Measurements from ENCODE around the gene SNAPC3.
"Not testable (repeated sequence)": the region's sequence is repeated elsewhere in the genome, so short reads cannot be mapped to it uniquely, and the experiment has no call there.

The SNAPC3 gene

GRCh38 chr9:15426019-15426418 lies 3.3 kb downstream of the SNAPC3 start:
- no peak for DNase-seq

GRCh38 chr9:15427702-15428101 lies 5.0 kb downstream of the SNAPC3 start:
- DNase-seq, result not testable (repeated sequence)

GRCh38 chr9:15430920-15431844 lies 8.5 kb downstream of the SNAPC3 start:
- no peak for DNase-seq

GRCh38 chr9:15433191-15433590 lies 10.5 kb downstream of the SNAPC3 start:
- no peak for DNase-seq

- no peak for DNase-seq
These were observed 11.0 kb downstream of the SNAPC3 start for GRCh38 chr9:15433661-15434060.

- DNase-seq, result no peak
These were observed 16.2 kb downstream of the SNAPC3 start for GRCh38 chr9:15438891-15439290.

GRCh38 chr9:15441841-15442240 lies 19.2 kb downstream of the SNAPC3 start:
- not testable (repeated sequence) for DNase-seq

GRCh38 chr9:15442264-15442663 lies 19.6 kb downstream of the SNAPC3 start:
- DNase-seq, result not testable (repeated sequence)

GRCh38 chr9:15444141-15444540 lies 21.5 kb downstream of the SNAPC3 start:
- no peak for DNase-seq

- DNase-seq, result no peak
These were observed 31.3 kb downstream of the SNAPC3 start for GRCh38 chr9:15453956-15454355.

- DNase-seq, result no peak
These were observed 38.4 kb downstream of the SNAPC3 start for GRCh38 chr9:15461056-15461455.

- DNase-seq, result no peak
These were observed 38.9 kb downstream of the SNAPC3 start for GRCh38 chr9:15461601-15462000.

- DNase-seq, result peak; percentile 49
These were observed 45.5 kb downstream of the SNAPC3 start for GRCh38 chr9:15468145-15468544.

GRCh38 chr9:15469406-15469805 lies 46.7 kb downstream of the SNAPC3 start:
- DNase-seq, result peak; percentile 87

- peak; percentile 28 for DNase-seq
These were observed 47.2 kb downstream of the SNAPC3 start for GRCh38 chr9:15469862-15470261.

- no peak for DNase-seq
These were observed 53.4 kb downstream of the SNAPC3 start for GRCh38 chr9:15475923-15476536.

GRCh38 chr9:15480028-15480427 lies 57.4 kb downstream of the SNAPC3 start:
- no peak for DNase-seq

- DNase-seq, result no peak
These were observed 59.5 kb downstream of the SNAPC3 start for GRCh38 chr9:15482146-15482545.

GRCh38 chr9:15484802-15485201 lies 62.1 kb downstream of the SNAPC3 start:
- DNase-seq, result no peak

- no peak for DNase-seq
These were observed 63.4 kb downstream of the SNAPC3 start for GRCh38 chr9:15485836-15486666.

GRCh38 chr9:15491950-15492349 lies 69.3 kb downstream of the SNAPC3 start:
- no peak for DNase-seq

GRCh38 chr9:15492485-15493150 lies 69.9 kb downstream of the SNAPC3 start:
- no peak for DNase-seq

All from NCI-H1092 treated with DMSO at 0.1 percent for 48 hours (cell line).